ENCODE measurements around the gene UBE2H. TPM values are rescaled to one million over a fixed set of nuclear protein-coding genes. Genes with fewer than 3 reads are reported as not detected.

UBE2H gene
- total and polyA plus RNA-seq, 2 donors (not counting 1 experiment from before 2014, with no cell fraction given): 23.3 to 54.1 TPM

DNA sequence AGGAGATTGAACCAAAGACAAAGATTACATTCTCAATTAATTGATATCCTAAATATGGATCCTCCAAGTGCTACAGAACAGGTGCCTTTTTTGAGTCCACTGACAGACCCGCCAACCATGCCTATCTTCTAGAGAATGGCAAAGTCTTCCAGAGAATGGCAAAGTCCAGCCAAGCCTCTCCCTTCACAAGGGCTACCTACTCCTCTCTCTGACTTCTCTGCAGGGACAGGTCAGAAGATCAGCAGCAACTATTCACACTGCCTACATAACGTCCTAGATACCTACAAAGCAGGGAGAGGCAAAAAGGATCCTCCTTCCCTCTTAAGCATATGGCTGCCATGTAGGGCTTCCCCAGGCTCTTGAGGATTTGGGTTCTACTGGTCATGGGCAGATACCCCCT is 12.4 kb downstream of the UBE2H start:
- no peak overlapping the region for H2AFZ ChIP-seq (ENCODE audit: insufficient read depth, low read depth, low read length, poor library complexity, severe bottlenecking)
- H3K27ac ChIP-seq (ENCODE audit: low read length in 2 of 2): no peak overlapping the region
- no peak overlapping the region for H3K9ac ChIP-seq (ENCODE audit: low read length)
- H3K4me3 ChIP-seq (ENCODE audit: control extremely low read depth in 1 of 5, extremely low read depth in 1 of 5, insufficient read depth in 1 of 5, low read depth in 2 of 5, low read length in 4 of 5): no peak overlapping the region
- H3K79me2 ChIP-seq (ENCODE audit: control insufficient read depth, insufficient read depth, low read length): peaks cover 96% of the 10 kb centered on the region
- 100% methylated on average over 2 of the region's 2 CpGs for WGBS (ENCODE audit: insufficient coverage)
- H3K27me3 ChIP-seq (replicated peaks in 1 of 4; ENCODE audit: control extremely low read depth in 1 of 4, control insufficient read depth in 3 of 4, insufficient read depth in 4 of 4, low read length in 3 of 4): no peaks in the 10 kb centered on the region
- ChIA-PET CTCF (no interaction called here), POLR2A (no interaction called here)
- peaks cover 0 to 7% (median 0%) of the 10 kb centered on the region in 3 donors for H3K9me3 ChIP-seq (ENCODE audit: control extremely low read depth in 1 of 3, control insufficient read depth in 2 of 3, insufficient read depth in 1 of 3, low read length in 2 of 3)
- H3K4me1 ChIP-seq (ENCODE audit: control insufficient read depth in 2 of 2, insufficient read depth in 2 of 2, low read length in 2 of 2): peaks cover 0 to 3% of the 10 kb centered on the region in 2 donors
- no peak overlapping the region for H3K27ac Mint-ChIP-seq
- H3K27me3 Mint-ChIP-seq: no peaks in the 10 kb centered on the region
- intact Hi-C loops (cut with micrococcal nuclease): loop anchor here (10.0 kb wide), 1 partner anchor 46 kb away; no protein-coding TSS in a partner anchor
- ATAC-seq (ENCODE audit: low read depth): no peak
- no peak overlapping the region for H3K4me3 Mint-ChIP-seq
- TF ChIP-seq EZH2 (IDR thresholded peaks at IDR 0.05; ENCODE audit: borderline replicate concordance, insufficient read depth, low read depth, low read length, poor library complexity, severe bottlenecking): no peak
- TF ChIP-seq, protein P1, sequence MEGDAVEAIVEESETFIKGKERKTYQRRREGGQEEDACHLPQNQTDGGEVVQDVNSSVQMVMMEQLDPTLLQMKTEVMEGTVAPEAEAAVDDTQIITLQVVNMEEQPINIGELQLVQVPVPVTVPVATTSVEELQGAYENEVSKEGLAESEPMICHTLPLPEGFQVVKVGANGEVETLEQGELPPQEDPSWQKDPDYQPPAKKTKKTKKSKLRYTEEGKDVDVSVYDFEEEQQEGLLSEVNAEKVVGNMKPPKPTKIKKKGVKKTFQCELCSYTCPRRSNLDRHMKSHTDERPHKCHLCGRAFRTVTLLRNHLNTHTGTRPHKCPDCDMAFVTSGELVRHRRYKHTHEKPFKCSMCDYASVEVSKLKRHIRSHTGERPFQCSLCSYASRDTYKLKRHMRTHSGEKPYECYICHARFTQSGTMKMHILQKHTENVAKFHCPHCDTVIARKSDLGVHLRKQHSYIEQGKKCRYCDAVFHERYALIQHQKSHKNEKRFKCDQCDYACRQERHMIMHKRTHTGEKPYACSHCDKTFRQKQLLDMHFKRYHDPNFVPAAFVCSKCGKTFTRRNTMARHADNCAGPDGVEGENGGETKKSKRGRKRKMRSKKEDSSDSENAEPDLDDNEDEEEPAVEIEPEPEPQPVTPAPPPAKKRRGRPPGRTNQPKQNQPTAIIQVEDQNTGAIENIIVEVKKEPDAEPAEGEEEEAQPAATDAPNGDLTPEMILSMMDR (IDR thresholded peaks at IDR 0.05): no peak
- no peak overlapping the region for H3K4me2 ChIP-seq (replicated peaks; ENCODE audit: low read depth, low read length, poor library complexity, severe bottlenecking)
- DNase-seq: no peak
- peaks cover 27% of the 10 kb centered on the region for H3K4me1 Mint-ChIP-seq
- peaks cover 0 to 6% of the 10 kb centered on the region in 2 experiments for H3K36me3 ChIP-seq (replicated peaks in 1 of 2; ENCODE audit: control extremely low read depth in 1 of 2, control insufficient read depth in 1 of 2, extremely low read depth in 1 of 2, insufficient read depth in 2 of 2, low read length in 1 of 2)
- H3K9me3 Mint-ChIP-seq (ENCODE audit: insufficient read depth): no peaks in the 10 kb centered on the region
- peaks cover 74% of the 10 kb centered on the region for H4K20me1 ChIP-seq (ENCODE audit: control insufficient read depth, insufficient read depth, low read length, poor library complexity, severe bottlenecking)

DNA sequence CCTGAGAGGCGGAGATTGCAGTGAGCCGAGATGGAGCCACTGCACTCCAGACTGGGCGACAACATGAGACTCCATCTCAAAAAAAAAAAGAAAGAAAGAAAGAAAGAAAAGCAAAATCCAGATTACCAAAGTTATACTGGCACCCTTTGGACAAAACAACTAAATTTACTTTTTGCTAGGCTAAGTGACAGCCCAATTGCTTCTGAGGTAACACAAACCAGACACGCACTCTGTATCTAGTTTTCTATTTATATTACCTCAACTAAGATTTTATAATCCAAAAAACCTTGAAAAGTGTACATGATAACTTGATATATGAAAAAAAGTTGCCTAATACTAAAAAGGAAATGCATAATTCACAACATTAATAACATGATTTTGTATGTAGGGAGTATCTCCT is 12.9 kb downstream of the UBE2H start:
- Mint-ChIP-seq H3K4me3 (no peak overlapping the region), H3K4me1 (peaks cover 23% of the 10 kb centered on the region), H3K27ac (no peak overlapping the region), H3K27me3 (no peaks in the 10 kb centered on the region), H3K9me3 (ENCODE audit: insufficient read depth) (no peaks in the 10 kb centered on the region)
- 100% methylated on average over 1 of the region's 4 CpGs for whole genome bisulfite sequencing (ENCODE audit: insufficient coverage)
- DNase-seq: no peak
- ATAC-seq (ENCODE audit: low read depth): no peak
- CTCF ChIA-PET: no interaction called here
- H3K4me2 ChIP-seq (replicated peaks; ENCODE audit: low read depth, low read length, poor library complexity, severe bottlenecking): no peak overlapping the region
- POLR2A ChIA-PET: no interaction called here
- peaks cover 96% of the 10 kb centered on the region for H3K79me2 ChIP-seq (ENCODE audit: control insufficient read depth, insufficient read depth, low read length)
- H3K27me3 ChIP-seq (replicated peaks in 1 of 4; ENCODE audit: control extremely low read depth in 1 of 4, control insufficient read depth in 3 of 4, insufficient read depth in 4 of 4, low read length in 3 of 4): no peaks in the 10 kb centered on the region
- TF ChIP-seq EZH2 (IDR thresholded peaks at IDR 0.05; ENCODE audit: borderline replicate concordance, insufficient read depth, low read depth, low read length, poor library complexity, severe bottlenecking): no peak
- H3K27ac ChIP-seq (ENCODE audit: low read length in 2 of 2): no peak overlapping the region
- H3K9me3 ChIP-seq (ENCODE audit: control extremely low read depth in 1 of 3, control insufficient read depth in 2 of 3, insufficient read depth in 1 of 3, low read length in 2 of 3): peaks cover 0 to 7% (median 0%) of the 10 kb centered on the region in 3 donors
- no peak overlapping the region for H3K9ac ChIP-seq (ENCODE audit: low read length)
- peaks cover 0 to 6% of the 10 kb centered on the region in 2 experiments for H3K36me3 ChIP-seq (replicated peaks in 1 of 2; ENCODE audit: control extremely low read depth in 1 of 2, control insufficient read depth in 1 of 2, extremely low read depth in 1 of 2, insufficient read depth in 2 of 2, low read length in 1 of 2)
- peaks cover 0 to 3% of the 10 kb centered on the region in 2 donors for H3K4me1 ChIP-seq (ENCODE audit: control insufficient read depth in 2 of 2, insufficient read depth in 2 of 2, low read length in 2 of 2)
- peaks cover 71% of the 10 kb centered on the region for H4K20me1 ChIP-seq (ENCODE audit: control insufficient read depth, insufficient read depth, low read length, poor library complexity, severe bottlenecking)
- intact Hi-C loops (cut with micrococcal nuclease): loop anchor here (10.0 kb wide), 1 partner anchor 45 kb away; no protein-coding TSS in a partner anchor
- no peak overlapping the region for H3K4me3 ChIP-seq (ENCODE audit: control extremely low read depth in 1 of 5, extremely low read depth in 1 of 5, insufficient read depth in 1 of 5, low read depth in 2 of 5, low read length in 4 of 5)
- no peak overlapping the region for H2AFZ ChIP-seq (ENCODE audit: insufficient read depth, low read depth, low read length, poor library complexity, severe bottlenecking)
